ENCODE data around the gene IPCEF1.

- TF ChIP-seq CTCF (IDR thresholded peaks at IDR 0.05) (no peak), POLR2A (IDR thresholded peaks at IDR 0.05) (no peak), POLR2AphosphoS5 (IDR thresholded peaks at IDR 0.05) (no peak), EP300 (IDR thresholded peaks at IDR 0.05) (no peak)
Measured at GRCh38 chr6:154341336-154341735, 15.3 kb downstream of the IPCEF1 start.

All from suprapubic skin (tissue), 4 donors.